ENCODE results near the gene YPEL1.

The YPEL1 gene

GRCh38 chr22:21736948-21737347 lies 1.4 kb upstream of the YPEL1 start:
- TF ChIP-seq GATA2 (IDR thresholded peaks at IDR 0.05; ENCODE audit: low read depth, low read length): no peak
- no peak for TF ChIP-seq GATA3 (IDR thresholded peaks at IDR 0.05; ENCODE audit: low read depth, low read length)

DNA sequence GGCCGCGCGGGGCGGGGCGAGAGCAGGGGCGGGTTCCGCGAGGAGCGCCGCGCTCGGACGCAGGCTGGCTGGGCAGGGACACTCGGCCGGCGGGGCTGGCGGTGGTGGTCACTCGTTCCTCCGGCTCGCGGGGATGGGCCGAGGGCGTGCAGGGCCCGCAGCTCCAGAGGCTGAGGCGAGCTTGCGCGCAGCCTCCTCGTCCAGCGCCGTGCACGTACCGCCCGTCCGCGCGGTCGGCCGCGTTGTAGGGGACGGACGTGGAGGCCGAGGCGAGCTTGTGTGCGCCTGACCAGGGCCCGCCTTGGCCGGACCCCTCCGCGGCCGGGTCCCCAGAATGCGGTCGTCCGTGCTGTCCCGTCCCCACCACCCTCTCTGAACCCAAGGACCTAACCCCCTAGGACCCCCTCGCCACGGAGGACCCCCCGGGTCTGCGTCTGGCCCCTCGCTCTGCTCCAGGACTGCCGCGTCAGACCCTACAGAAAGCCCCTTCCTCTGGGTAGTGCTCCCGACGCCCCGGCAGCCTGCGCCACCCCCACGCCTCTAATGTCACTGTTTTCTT lies 569 bp upstream of the YPEL1 start:
- TF ChIP-seq GATA3 (IDR thresholded peaks at IDR 0.05; ENCODE audit: low read depth, low read length) (no peak), GATA2 (IDR thresholded peaks at IDR 0.05; ENCODE audit: low read depth, low read length) (no peak)

DNA sequence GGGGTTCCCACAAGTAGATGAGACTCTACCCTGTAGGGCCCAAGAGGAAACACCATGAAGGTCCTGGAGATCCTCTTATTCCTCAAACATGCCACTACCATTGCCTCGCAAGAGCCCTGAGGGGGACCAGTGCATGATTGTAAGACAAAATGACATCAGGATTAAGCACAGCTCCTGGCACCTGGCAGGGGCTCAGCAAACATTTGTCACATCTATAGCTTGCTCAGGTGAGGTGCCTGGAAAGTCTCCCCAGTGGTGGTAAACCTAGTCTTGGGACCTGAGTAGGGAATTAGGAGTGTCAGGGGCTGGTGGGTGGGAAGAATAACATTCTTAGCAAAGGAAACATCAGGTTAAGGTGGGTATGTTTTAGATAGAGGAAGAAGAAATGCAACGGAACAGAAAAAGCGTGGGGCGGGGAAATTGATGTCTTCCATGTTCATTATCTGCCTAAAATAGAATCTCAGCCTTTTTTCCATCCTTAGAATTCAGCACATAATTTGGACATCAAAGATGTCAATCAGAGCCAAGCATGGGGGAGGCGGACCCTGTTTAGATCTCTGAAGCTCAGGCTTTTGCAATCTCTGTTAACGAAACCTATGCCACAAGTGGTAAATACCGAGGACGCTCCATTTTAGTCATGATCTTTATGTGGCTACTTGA lies 924 bp downstream of the YPEL1 start:
- no peak for TF ChIP-seq GATA3 (IDR thresholded peaks at IDR 0.05; ENCODE audit: low read depth, low read length)
- TF ChIP-seq GATA2 (IDR thresholded peaks at IDR 0.05; ENCODE audit: low read depth, low read length): no peak

DNA sequence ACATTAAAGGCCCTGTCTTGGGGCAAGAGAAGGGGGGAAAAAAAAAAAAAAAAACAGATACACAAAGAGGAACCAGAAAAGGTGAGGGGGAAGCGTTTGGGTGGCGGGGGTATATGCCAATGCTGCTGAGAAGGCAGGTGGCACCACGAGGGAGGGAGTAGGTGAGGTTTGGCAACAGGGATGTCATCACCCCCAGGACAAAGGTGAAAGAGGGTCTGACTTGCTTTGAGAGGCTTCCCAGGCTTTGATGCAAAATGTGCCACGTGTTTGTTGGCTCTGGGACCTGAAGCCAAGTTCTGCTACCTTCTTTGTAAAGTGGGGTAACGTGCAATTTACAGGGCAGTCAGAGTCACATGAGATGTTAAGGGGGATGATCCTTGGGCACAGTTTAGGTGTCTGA lies 4.1 kb downstream of the YPEL1 start:
- TF ChIP-seq GATA2 (IDR thresholded peaks at IDR 0.05; ENCODE audit: low read depth, low read length): no peak
- TF ChIP-seq GATA3 (IDR thresholded peaks at IDR 0.05; ENCODE audit: low read depth, low read length): no peak

GRCh38 chr22:21730535-21731308 lies 4.9 kb downstream of the YPEL1 start:
- TF ChIP-seq GATA2 (IDR thresholded peaks at IDR 0.05; ENCODE audit: low read depth, low read length) (no peak), GATA3 (IDR thresholded peaks at IDR 0.05; ENCODE audit: low read depth, low read length) (no peak)

GRCh38 chr22:21728270-21728669 lies 7.3 kb downstream of the YPEL1 start:
- no peak for TF ChIP-seq GATA2 (IDR thresholded peaks at IDR 0.05; ENCODE audit: low read depth, low read length)
- no peak for TF ChIP-seq GATA3 (IDR thresholded peaks at IDR 0.05; ENCODE audit: low read depth, low read length)

GRCh38 chr22:21727768-21728167 lies 7.8 kb downstream of the YPEL1 start:
- no peak for TF ChIP-seq GATA3 (IDR thresholded peaks at IDR 0.05; ENCODE audit: low read depth, low read length)
- TF ChIP-seq GATA2 (IDR thresholded peaks at IDR 0.05; ENCODE audit: low read depth, low read length): no peak

DNA sequence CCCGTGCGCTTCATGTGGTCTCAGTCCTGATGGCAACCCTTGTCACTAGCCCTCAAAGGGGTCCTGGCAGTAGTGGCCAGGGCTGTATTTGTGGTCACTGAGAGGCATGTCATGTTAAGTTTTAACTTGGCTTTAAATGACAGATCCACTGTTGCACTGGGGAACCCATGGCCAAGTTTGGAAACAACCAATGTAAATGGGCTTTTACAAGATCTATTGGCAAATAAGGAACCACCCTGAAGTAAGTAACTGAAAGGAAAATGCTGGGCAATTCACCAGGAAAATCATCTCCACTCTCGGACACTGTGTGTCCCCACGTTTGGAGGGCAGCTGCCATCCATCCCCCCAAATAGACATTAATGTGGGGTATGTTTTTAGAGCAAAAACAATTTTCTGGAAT lies 8.4 kb downstream of the YPEL1 start:
- no peak for TF ChIP-seq GATA2 (IDR thresholded peaks at IDR 0.05; ENCODE audit: low read depth, low read length)
- no peak for TF ChIP-seq GATA3 (IDR thresholded peaks at IDR 0.05; ENCODE audit: low read depth, low read length)

DNA sequence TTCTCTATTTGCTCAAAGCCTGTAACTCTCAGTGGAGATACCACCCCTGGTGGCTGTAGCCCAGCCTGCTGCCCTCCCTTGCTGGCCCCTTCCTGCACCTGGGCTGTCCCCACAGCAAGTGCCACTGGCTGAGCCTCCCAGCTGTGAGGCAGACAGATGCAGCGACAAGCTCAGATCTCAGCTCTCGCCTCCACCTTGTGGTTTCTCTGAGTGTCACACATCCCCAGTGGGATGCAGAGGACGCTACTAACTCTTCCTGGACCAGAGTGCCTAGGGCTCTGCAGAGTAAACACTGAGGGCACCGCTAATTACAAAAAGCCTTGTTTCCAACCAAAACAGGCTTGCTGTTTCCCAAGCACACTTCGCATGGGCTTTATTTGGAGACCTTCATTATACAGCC lies 8.9 kb downstream of the YPEL1 start:
- TF ChIP-seq GATA2 (IDR thresholded peaks at IDR 0.05; ENCODE audit: low read depth, low read length) (no peak), GATA3 (IDR thresholded peaks at IDR 0.05; ENCODE audit: low read depth, low read length) (no peak)

DNA sequence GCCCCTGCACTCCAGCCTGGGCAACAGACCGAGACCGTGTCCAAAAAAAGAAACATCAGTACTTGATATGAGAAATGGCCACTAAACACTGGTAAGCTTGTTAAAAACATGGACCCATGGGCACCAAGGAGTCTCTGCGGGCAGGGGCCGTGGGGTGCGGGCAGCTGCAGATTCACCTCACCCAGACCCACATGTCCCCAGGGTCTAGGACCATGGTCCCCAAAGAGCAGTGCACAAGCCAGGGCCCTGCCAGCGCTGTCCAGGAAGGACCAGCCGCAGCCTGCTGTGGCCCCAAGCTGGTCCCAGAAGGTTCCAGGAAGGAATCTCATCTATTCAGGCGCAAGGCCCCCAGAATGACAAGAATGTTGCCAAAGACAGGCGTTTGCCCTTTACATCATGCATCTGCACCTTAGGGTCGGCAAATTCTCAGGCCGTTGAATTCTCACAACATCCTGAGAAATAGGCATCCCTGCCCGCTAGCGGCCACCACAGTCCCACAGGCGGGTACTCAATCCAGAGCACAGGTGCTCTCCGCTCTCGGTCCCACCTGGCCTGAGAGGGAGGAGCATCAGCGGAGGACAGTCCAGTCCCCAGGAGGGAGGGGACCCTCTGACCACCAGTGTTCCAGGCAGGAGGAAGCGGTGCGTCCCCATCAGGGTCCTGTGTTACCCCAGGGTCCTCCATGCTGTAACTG lies 9.5 kb downstream of the YPEL1 start:
- no peak for TF ChIP-seq GATA2 (IDR thresholded peaks at IDR 0.05; ENCODE audit: low read depth, low read length)
- no peak for TF ChIP-seq GATA3 (IDR thresholded peaks at IDR 0.05; ENCODE audit: low read depth, low read length)

GRCh38 chr22:21719024-21719423 lies 16.6 kb downstream of the YPEL1 start:
- TF ChIP-seq GATA3 (IDR thresholded peaks at IDR 0.05; ENCODE audit: low read depth, low read length) (no peak), GATA2 (IDR thresholded peaks at IDR 0.05; ENCODE audit: low read depth, low read length) (no peak)

DNA sequence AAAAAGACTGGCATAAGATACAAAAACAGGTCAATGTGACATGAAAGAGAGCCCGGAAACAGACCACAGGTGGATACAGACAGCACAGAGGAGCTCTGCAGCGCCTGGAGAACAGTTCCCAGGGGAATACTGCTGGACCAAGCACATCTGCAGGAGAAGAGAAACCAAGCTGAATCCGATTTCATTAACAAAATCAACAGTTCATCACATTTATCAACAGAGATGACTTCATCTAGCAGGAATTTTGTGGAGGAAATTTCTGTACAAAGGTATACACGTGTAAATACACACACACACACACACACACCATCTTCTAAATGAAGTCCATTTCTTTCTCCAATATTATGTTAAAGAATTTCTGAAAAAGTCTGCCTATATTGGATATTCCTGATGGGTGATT lies 17.1 kb downstream of the YPEL1 start:
- TF ChIP-seq GATA3 (IDR thresholded peaks at IDR 0.05; ENCODE audit: low read depth, low read length) (no peak), GATA2 (IDR thresholded peaks at IDR 0.05; ENCODE audit: low read depth, low read length) (no peak)

DNA sequence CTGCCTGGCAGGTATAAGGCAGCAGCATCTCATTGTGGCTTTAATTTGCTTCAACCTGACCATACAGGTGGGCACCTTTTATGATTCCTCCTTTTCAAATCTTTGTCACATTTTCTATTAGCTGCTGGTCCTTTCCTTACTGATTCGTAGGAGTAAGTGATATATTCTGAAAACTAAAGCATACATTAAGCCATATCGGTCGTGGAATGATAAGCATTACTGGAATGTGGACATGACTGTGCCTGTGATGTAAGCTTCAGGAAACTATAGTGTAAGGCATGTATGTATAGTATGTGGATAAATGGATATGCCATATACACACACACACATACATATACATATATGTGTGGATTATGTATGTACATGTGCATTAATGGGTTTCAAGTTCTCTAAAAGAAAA lies 20.8 kb downstream of the YPEL1 start:
- TF ChIP-seq GATA3 (IDR thresholded peaks at IDR 0.05; ENCODE audit: low read depth, low read length) (no peak), GATA2 (IDR thresholded peaks at IDR 0.05; ENCODE audit: low read depth, low read length) (no peak)

GRCh38 chr22:21714059-21714770 lies 21.4 kb downstream of the YPEL1 start:
- no peak for TF ChIP-seq GATA2 (IDR thresholded peaks at IDR 0.05; ENCODE audit: low read depth, low read length)
- TF ChIP-seq GATA3 (IDR thresholded peaks at IDR 0.05; ENCODE audit: low read depth, low read length): no peak
